Esophagus (tissue), 2 donors: Measurements from ENCODE around the gene ROPN1. TPM values are rescaled to one million over a fixed set of nuclear protein-coding genes. Genes with fewer than 3 reads are reported as not detected.
"Not testable (repeated sequence)": the region's sequence is repeated elsewhere in the genome, so short reads cannot be mapped to it uniquely, and the experiment has no call there.

Source experiments
- H3K27ac ChIP-seq, 2 donors: one replicate each; pipeline ENCODE4 v1.5.1; 2013; ENCODE audit warnings: low read depth in 2 of 2, mild to moderate bottlenecking in 2 of 2, inconsistent platforms in 1 of 2, low read length in 1 of 2, moderate library complexity in 1 of 2
- H3K27me3 ChIP-seq, 2 donors: one replicate each; pipeline ENCODE4 v1.6.1; 2013; ENCODE audit warnings: low read length in 2 of 2, control low read depth in 1 of 2, mild to moderate bottlenecking in 1 of 2; ENCODE audit not compliant: insufficient read depth in 2 of 2, control insufficient read depth in 1 of 2
- H3K36me3 ChIP-seq, 2 donors: one replicate each; pipeline ENCODE4 v1.6.1; 2013; ENCODE audit warnings: low read length in 1 of 2; ENCODE audit not compliant: control insufficient read depth in 2 of 2, insufficient read depth in 2 of 2
- H3K4me1 ChIP-seq, 2 donors: one replicate each; pipeline ENCODE4 v1.6.1; 2013; ENCODE audit warnings: low read length in 1 of 2; ENCODE audit not compliant: control insufficient read depth in 2 of 2, insufficient read depth in 2 of 2
- H3K4me3 ChIP-seq, 2 donors: one replicate each; pipeline ENCODE4 v1.5.1; 2013; ENCODE audit warnings: low read length in 2 of 2, mild to moderate bottlenecking in 2 of 2, low read depth in 1 of 2, moderate library complexity in 1 of 2
- H3K9me3 ChIP-seq, 2 donors: one replicate each; pipeline ENCODE4 v1.6.1; 2013; ENCODE audit warnings: mild to moderate bottlenecking in 2 of 2, low read depth in 1 of 2, low read length in 1 of 2, moderate library complexity in 1 of 2; ENCODE audit not compliant: control insufficient read depth in 2 of 2, insufficient read depth in 1 of 2
- WGBS, 2 donors: extraction: QIAGEN DNeasy Blood & Tissue Kit; methylation state at CpG; one replicate each; pipeline ENCODE4 v1.1.7; 2013; 5-methylcytosine and 5-hydroxymethylcytosine counted together
- polyA plus RNA-seq, 2 donors: library from polyadenylated mRNA; stranded (reverse); fragments of 200-250 nt; gene quantifications; one replicate each; pipeline ENCODE4 v1.2.3, GENCODE V29; 2013
- donor health status: healthy with polysubstance abuse.
- donor health status: Bipolar disorder and iron deficiency.

ROPN1 gene
- polyA plus RNA-seq, 2 donors, result not detected

GRCh38 chr3:124001366-124001765 is 9.4 kb upstream of the ROPN1 start:
- H3K9me3 ChIP-seq, H3K4me3 ChIP-seq, H3K4me1 ChIP-seq, H3K27me3 ChIP-seq, H3K36me3 ChIP-seq, H3K27ac ChIP-seq: not testable (repeated sequence)
- 70 to 80% methylated on average over 6 of the region's 6 CpGs for WGBS, 2 donors

DNA sequence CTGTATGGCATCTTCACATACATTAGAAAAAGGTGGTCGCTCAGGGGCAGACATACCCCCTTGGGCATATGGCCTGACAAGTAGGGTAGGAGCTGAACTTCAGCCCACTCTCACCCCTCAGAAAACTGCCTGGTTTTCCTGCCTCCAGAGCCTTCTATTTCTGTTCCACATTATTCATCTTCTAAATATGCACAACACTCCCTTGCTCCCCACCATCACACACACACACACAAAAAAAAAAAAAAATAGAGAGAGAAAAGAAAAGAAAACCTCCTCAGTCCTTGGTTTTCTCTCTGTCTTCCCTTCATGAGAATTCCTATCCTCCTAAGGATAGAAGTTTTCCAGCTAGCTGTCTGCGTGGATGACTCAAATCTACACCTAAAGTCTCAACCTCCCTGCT is 5.6 kb upstream of the ROPN1 start:
- 81 to 91% methylated on average over 2 of the region's 2 CpGs for WGBS, 2 donors
- H3K4me3 ChIP-seq, result no peak overlapping the region

GRCh38 chr3:123993818-123994217 is 1.9 kb upstream of the ROPN1 start:
- Histone ChIP-seq H3K27me3 (no peaks in the 10 kb centered on the region), H3K4me3 (no peak overlapping the region), H3K4me1 (no peaks in the 10 kb centered on the region), H3K9me3 (peaks cover 0 to 3% of the 10 kb centered on the region in 2 donors), H3K27ac (no peak overlapping the region), H3K36me3 (no peaks in the 10 kb centered on the region)
- WGBS, 2 donors, result 74 to 82% methylated on average over 1 of the region's 1 CpG

More for the DNA sequence above, 5.6 kb upstream of the ROPN1 start:
- H3K36me3 ChIP-seq, result no peaks in the 10 kb centered on the region
- no peaks in the 10 kb centered on the region for H3K27me3 ChIP-seq
- H3K9me3 ChIP-seq, result peaks cover 0 to 3% of the 10 kb centered on the region in 2 donors
- no peak overlapping the region for H3K27ac ChIP-seq
- no peaks in the 10 kb centered on the region for H3K4me1 ChIP-seq

DNA sequence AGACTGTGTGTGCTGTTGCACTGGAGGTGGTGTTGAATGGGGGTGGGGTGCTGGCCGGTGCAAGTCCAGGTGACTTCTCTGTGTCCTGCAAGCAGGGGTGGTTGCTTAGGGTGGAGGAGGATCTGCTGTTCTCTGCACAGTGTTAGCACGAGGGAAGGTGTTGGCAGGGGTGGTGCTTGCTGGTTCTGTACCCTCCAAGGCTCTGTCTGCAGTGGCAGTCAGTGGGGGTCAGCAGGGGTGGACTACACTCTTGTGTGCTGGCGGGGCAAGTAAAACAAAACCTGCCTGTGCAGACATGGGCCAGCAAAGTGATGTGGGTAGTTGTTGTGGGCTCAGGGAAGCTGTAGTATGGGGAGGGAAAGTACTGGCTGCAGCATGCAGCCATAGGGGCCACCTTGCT is 5.5 kb downstream of the ROPN1 start:
- Histone ChIP-seq H3K36me3 (no peaks in the 10 kb centered on the region), H3K4me1 (peaks cover 0 to 3% of the 10 kb centered on the region in 2 donors), H3K27me3 (peaks cover 0 to 3% of the 10 kb centered on the region in 2 donors), H3K4me3 (no peak overlapping the region), H3K9me3 (no peaks in the 10 kb centered on the region), H3K27ac (no peak overlapping the region)
- WGBS, 2 donors, result 69 to 81% methylated on average over 3 of the region's 3 CpGs

- Histone ChIP-seq H3K9me3 (no peaks in the 10 kb centered on the region), H3K27ac (no peak overlapping the region), H3K36me3 (no peaks in the 10 kb centered on the region), H3K27me3 (peaks cover 0 to 3% of the 10 kb centered on the region in 2 donors), H3K4me3 (no peak overlapping the region), H3K4me1 (peaks cover 0 to 5% of the 10 kb centered on the region in 2 donors)
- WGBS, 2 donors, result 77 to 79% methylated on average over 3 of the region's 3 CpGs
Measured at GRCh38 chr3:123984957-123985356, 7.0 kb downstream of the ROPN1 start.

- Histone ChIP-seq H3K4me3 (no peak overlapping the region), H3K4me1 (peaks cover 0 to 6% of the 10 kb centered on the region in 2 donors), H3K36me3 (no peaks in the 10 kb centered on the region), H3K27ac (no peak overlapping the region), H3K9me3 (no peaks in the 10 kb centered on the region), H3K27me3 (peaks cover 0 to 3% of the 10 kb centered on the region in 2 donors)
- 92 to 95% methylated on average over 1 of the region's 1 CpG for WGBS, 2 donors
Measured at GRCh38 chr3:123984350-123984749, 7.6 kb downstream of the ROPN1 start.

- H3K4me1 ChIP-seq, H3K36me3 ChIP-seq, H3K9me3 ChIP-seq, H3K27ac ChIP-seq, H3K4me3 ChIP-seq, H3K27me3 ChIP-seq: not testable (repeated sequence)
- 70 to 71% methylated on average over 4 of the region's 4 CpGs for WGBS, 2 donors
Measured at GRCh38 chr3:123981317-123981716, 10.6 kb downstream of the ROPN1 start.

- H3K27me3 ChIP-seq, result peaks cover 0 to 3% of the 10 kb centered on the region in 2 donors
- H3K27ac ChIP-seq, result no peak overlapping the region
- peaks cover 0 to 4% of the 10 kb centered on the region in 2 donors for H3K4me1 ChIP-seq
- H3K36me3 ChIP-seq, result no peaks in the 10 kb centered on the region
- no peak overlapping the region for H3K4me3 ChIP-seq
- H3K9me3 ChIP-seq, result no peaks in the 10 kb centered on the region
- 72 to 75% methylated on average over 4 of the region's 4 CpGs for WGBS, 2 donors
Measured at GRCh38 chr3:123980539-123980938, 11.4 kb downstream of the ROPN1 start.

- H3K4me3 ChIP-seq, H3K36me3 ChIP-seq, H3K9me3 ChIP-seq, H3K4me1 ChIP-seq, H3K27ac ChIP-seq, H3K27me3 ChIP-seq: not testable (repeated sequence)
- whole genome bisulfite sequencing, 2 donors, result 9 to 11% methylated on average over 27 of the region's 29 CpGs
Measured at GRCh38 chr3:123979525-123980501, 12.1 kb downstream of the ROPN1 start.

GRCh38 chr3:123976904-123977303 is 15.0 kb downstream of the ROPN1 start:
- 76 to 78% methylated on average over 7 of the region's 7 CpGs for WGBS, 2 donors
- H3K27ac ChIP-seq, H3K4me1 ChIP-seq: not testable (repeated sequence)

More at GRCh38 chr3:123976904-123977303, 15.0 kb downstream of the ROPN1 start:
- H3K27me3 ChIP-seq, H3K36me3 ChIP-seq, H3K9me3 ChIP-seq, H3K4me3 ChIP-seq: not testable (repeated sequence)
